ENCODE measurements around the gene COPG1. TPM values are rescaled to one million over a fixed set of nuclear protein-coding genes. Genes with fewer than 3 reads are reported as not detected.

The COPG1 gene
- total and polyA plus RNA-seq, 2 donors (not counting 3 experiments of a cell fraction or from before 2014, with no cell fraction given): 112 to 202 TPM

DNA sequence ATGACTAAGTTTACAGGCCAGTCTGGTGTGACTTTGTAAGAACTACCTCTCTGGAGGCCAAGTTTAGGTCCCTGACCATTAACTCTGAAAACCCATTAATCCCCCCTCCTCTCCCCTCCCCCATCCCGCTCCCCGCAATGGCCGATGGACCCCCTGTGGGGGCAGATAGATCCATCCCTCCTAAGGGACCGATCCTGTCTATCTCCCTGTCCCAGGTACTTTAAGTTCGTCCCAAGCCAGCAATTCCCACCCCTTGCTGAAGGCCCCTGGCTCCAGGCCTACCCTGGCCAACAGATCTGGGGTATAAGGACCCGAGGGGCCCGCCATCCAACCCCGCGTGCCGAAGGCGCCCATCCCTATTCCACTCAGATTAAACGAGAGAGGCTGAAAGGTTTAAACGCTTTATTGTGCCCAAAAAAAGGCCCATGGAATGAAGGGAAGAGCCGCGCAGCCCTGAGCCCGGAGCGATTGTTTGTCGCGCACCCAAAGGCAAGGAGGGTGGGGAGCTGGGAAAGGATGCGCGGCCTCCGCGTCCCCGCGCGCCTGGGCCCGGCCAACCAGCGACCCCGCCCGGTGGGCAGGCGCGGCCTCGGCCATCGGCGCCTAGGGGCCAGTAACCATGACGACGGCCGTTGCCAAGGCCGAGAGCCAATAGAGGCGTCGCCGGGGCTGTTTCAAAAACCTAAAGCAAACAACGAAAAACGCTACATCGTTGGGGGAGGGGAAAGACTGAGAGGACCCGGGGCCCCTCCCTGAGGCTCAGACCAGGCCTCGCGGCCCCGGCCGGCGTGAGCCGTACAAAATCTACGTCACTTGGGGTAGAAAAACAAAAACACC, 65.2 kb downstream of the COPG1 start:
- intact Hi-C loops (cut with micrococcal nuclease): loop anchor here (1.0 to 5.0 kb wide), 3 partner anchors 9 to 132 kb away; partner anchors contain the start of gene CNBP
- H3K27me3 ChIP-seq (ENCODE audit: control insufficient read depth in 2 of 2, insufficient read depth in 2 of 2, low read length in 2 of 2): no peaks in the 10 kb centered on the region
- POLR2A ChIA-PET: interaction anchor here (0.5 to 2.2 kb wide), 2 partner anchors 8 to 58 kb away, joined by 3 to 11 read pairs; no protein-coding TSS in a partner anchor

More for the DNA sequence above, 65.2 kb downstream of the COPG1 start:
- FAIRE-seq: peak; percentile 80
- no peaks in the 10 kb centered on the region for H3K9me3 ChIP-seq (replicated peaks; ENCODE audit: control insufficient read depth, insufficient read depth, low read length)
- H3K27ac ChIP-seq (ENCODE audit: insufficient read depth, low read depth, low read length): peak overlapping the region; percentile 22
- H4K20me1 ChIP-seq (replicated peaks; ENCODE audit: control insufficient read depth, extremely low read depth, insufficient read depth, low read length): no peaks in the 10 kb centered on the region
- CTCF ChIA-PET: interaction anchor here (1.4 to 2.7 kb wide), 5 partner anchors 14 to 344 kb away, joined by 4 to 26 read pairs (median 5); no protein-coding TSS in a partner anchor
- TF ChIP-seq POLR2AphosphoS5 (IDR thresholded peaks at IDR 0.05; ENCODE audit: insufficient read depth, low read depth, low read length) (peak; percentile 68), GATA2 (IDR thresholded peaks at IDR 0.05; ENCODE audit: insufficient read depth, insufficient read length, low read depth, low read length) (no peak), FOS (IDR thresholded peaks at IDR 0.05; ENCODE audit: borderline replicate concordance, insufficient read depth, low read length) (no peak), JUN (IDR thresholded peaks at IDR 0.05; ENCODE audit: borderline replicate concordance, insufficient read depth, insufficient read length, low read depth) (no peak), POLR2A (IDR thresholded peaks at IDR 0.05; ENCODE audit: low read depth, low read length) (no peak), EZH2 (IDR thresholded peaks at IDR 0.05; ENCODE audit: borderline replicate concordance, low read depth, low read length, severe bottlenecking) (no peak)
- TF ChIP-seq, protein P1, sequence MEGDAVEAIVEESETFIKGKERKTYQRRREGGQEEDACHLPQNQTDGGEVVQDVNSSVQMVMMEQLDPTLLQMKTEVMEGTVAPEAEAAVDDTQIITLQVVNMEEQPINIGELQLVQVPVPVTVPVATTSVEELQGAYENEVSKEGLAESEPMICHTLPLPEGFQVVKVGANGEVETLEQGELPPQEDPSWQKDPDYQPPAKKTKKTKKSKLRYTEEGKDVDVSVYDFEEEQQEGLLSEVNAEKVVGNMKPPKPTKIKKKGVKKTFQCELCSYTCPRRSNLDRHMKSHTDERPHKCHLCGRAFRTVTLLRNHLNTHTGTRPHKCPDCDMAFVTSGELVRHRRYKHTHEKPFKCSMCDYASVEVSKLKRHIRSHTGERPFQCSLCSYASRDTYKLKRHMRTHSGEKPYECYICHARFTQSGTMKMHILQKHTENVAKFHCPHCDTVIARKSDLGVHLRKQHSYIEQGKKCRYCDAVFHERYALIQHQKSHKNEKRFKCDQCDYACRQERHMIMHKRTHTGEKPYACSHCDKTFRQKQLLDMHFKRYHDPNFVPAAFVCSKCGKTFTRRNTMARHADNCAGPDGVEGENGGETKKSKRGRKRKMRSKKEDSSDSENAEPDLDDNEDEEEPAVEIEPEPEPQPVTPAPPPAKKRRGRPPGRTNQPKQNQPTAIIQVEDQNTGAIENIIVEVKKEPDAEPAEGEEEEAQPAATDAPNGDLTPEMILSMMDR (IDR thresholded peaks at IDR 0.05; ENCODE audit: extremely low read depth in 1 of 2, insufficient read depth in 1 of 2, low read depth in 1 of 2, low read length in 2 of 2): peak in 1 of 2 donors; percentile 6
- TF ChIP-seq, protein P2, sequence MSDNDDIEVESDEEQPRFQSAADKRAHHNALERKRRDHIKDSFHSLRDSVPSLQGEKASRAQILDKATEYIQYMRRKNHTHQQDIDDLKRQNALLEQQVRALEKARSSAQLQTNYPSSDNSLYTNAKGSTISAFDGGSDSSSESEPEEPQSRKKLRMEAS (IDR thresholded peaks at IDR 0.05; ENCODE audit: insufficient read depth, insufficient read length): peak; percentile 26
- peaks cover 4% of the 10 kb centered on the region for H3K4me1 ChIP-seq (ENCODE audit: control insufficient read depth, extremely low read depth, insufficient read depth, low read length)
- no peak overlapping the region for H2AFZ ChIP-seq (ENCODE audit: low read depth, low read length)
- H3K79me2 ChIP-seq (ENCODE audit: control insufficient read depth, insufficient read depth, low read length): peaks cover 2% of the 10 kb centered on the region
- no peaks in the 10 kb centered on the region for H3K36me3 ChIP-seq (ENCODE audit: control insufficient read depth in 2 of 2, extremely low read depth in 1 of 2, insufficient read depth in 2 of 2, low read length in 2 of 2)
- H3K4me3 ChIP-seq (replicated peaks in 1 of 3; ENCODE audit: insufficient read depth in 1 of 3, low read depth in 1 of 3, low read length in 3 of 3): peak overlapping the region; percentile 3 to 90 (median 65)
- no peaks in the 10 kb centered on the region for H3K9me1 ChIP-seq (replicated peaks; ENCODE audit: control insufficient read depth, extremely low read depth, insufficient read depth, low read length)
- dilution Hi-C loops (cut with MboI; ENCODE audit: extremely low pct_ligation_motif_present, low sequenced_read_pairs): no loop called here
- H3K4me2 ChIP-seq (ENCODE audit: insufficient read depth, low read length): peak overlapping the region; percentile 21
- no TSS peak for BruUV-seq (replicated peaks)
- peak overlapping the region; percentile 78 for H3K9ac ChIP-seq (replicated peaks; ENCODE audit: extremely low read depth, insufficient read depth, low read length)
- DNase-seq (ENCODE audit: low read depth, low spot score): peak; percentile 85
